RWPE1 (cell line): ENCODE measurements around the gene OR9G4.

Experiments
- CTCF ChIA-PET: fragments of 350-600 bp; sonication (Branson Sonifier 250); formaldehyde crosslinking; extraction: SDS; loops from one replicate; lab custom pipeline; 2021; lab: Yijun Ruan, JAX
- POLR2A ChIA-PET: fragments of 400-600 bp; formaldehyde crosslinking; extraction: SDS; loops from one replicate; lab custom pipeline; 2020; ENCODE audit warnings: antibody characterized with exemption; ENCODE audit not compliant: low non-redundant PET; lab: Yijun Ruan, JAX
- DNase-seq: peaks from one replicate; pipeline ENCODE4 v3.0.0; 2012; ENCODE audit warnings: low spot score
- H3K27ac ChIP-seq: fragments of 450-650 bp; 2 replicates; pipeline ENCODE4 v1.5.1; 2017
- CTCF ChIP-seq: fragments of 450-650 bp; conservative IDR thresholded peaks from 2 replicates; pipeline ENCODE4 v1.5.1; 2017; ENCODE audit warnings: low read depth, mild to moderate bottlenecking

The OR9G4 gene

GRCh38 chr11:56706486-56706885 is 42.0 kb downstream of the OR9G4 start:
- no peak overlapping the region for H3K27ac ChIP-seq
- TF ChIP-seq CTCF: no peak
- CTCF ChIA-PET: no interaction called here
- no peak for DNase-seq
- POLR2A ChIA-PET: no interaction called here

GRCh38 chr11:56705784-56706396 is 42.6 kb downstream of the OR9G4 start:
- DNase-seq: no peak
- ChIA-PET POLR2A (no interaction called here), CTCF (no interaction called here)
- TF ChIP-seq CTCF: no peak
- no peak overlapping the region for H3K27ac ChIP-seq

- no peak overlapping the region for H3K27ac ChIP-seq
- DNase-seq: no peak
- ChIA-PET POLR2A (no interaction called here), CTCF (interaction anchor here (0.6 kb wide), 1 partner anchor 279 kb away, joined by 5 read pairs; no protein-coding TSS in a partner anchor)
- no peak for TF ChIP-seq CTCF
Measured at GRCh38 chr11:56700914-56701485, 47.5 kb downstream of the OR9G4 start.

- no peak for TF ChIP-seq CTCF
- no peak overlapping the region for H3K27ac ChIP-seq
- DNase-seq: no peak
- POLR2A ChIA-PET: no interaction called here
- CTCF ChIA-PET: interaction anchor here (0.6 kb wide), 1 partner anchor 279 kb away, joined by 5 read pairs; no protein-coding TSS in a partner anchor
Measured at GRCh38 chr11:56700242-56700913, 48.1 kb downstream of the OR9G4 start.

GRCh38 chr11:56698795-56699194 is 49.7 kb downstream of the OR9G4 start, which contains the start of gene OR9G1:
TSS of gene OR9G1 (plus strand) at chr11:56699095. CDS start at chr11:56700388, 1,293 bp downstream.
- ChIA-PET POLR2A (no interaction called here), CTCF (no interaction called here)
- TF ChIP-seq CTCF: no peak
- H3K27ac ChIP-seq: no peak within 1 kb of the TSS
- no peak for DNase-seq

GRCh38 chr11:56693428-56693827 is 55.1 kb downstream of the OR9G4 start:
- H3K27ac ChIP-seq: no peak overlapping the region
- no peak for DNase-seq
- no peak for TF ChIP-seq CTCF
- CTCF ChIA-PET: no interaction called here
- POLR2A ChIA-PET: no interaction called here
